ENCODE data around the gene TSPAN9. TPM values are rescaled to one million over a fixed set of nuclear protein-coding genes. Genes with fewer than 3 reads are reported as not detected.

TSPAN9 gene
- total RNA-seq, 6 donors from 2014 or later = 25.2 to 62.9 (median 44.2) TPM

- DNase-seq = no peak
- TF ChIP-seq CTCF (IDR thresholded peaks at IDR 0.05) (no peak), EP300 (IDR thresholded peaks at IDR 0.05) (no peak), POLR2AphosphoS5 (IDR thresholded peaks at IDR 0.05) (no peak), POLR2A (IDR thresholded peaks at IDR 0.05) (no peak)
- Histone ChIP-seq H3K27ac (peak overlapping the region; percentile 16 to 86 (median 58)), H3K9me3 (no peaks in the 10 kb centered on the region), H3K27me3 (no peaks in the 10 kb centered on the region), H3K4me3 (no peak overlapping the region), H3K36me3 (peaks cover 0 to 12% (median 3%) of the 10 kb centered on the region in 4 donors), H3K4me1 (peaks cover 35 to 59% (median 52%) of the 10 kb centered on the region in 4 donors)
- no peak for ATAC-seq (ENCODE audit: low FRiP score in 2 of 2)
- WGBS, 2 donors = 60 to 63% methylated on average over 4 of the region's 4 CpGs
Measured at GRCh38 chr12:3086211-3086610, 9.0 kb downstream of the TSPAN9 start.

DNA sequence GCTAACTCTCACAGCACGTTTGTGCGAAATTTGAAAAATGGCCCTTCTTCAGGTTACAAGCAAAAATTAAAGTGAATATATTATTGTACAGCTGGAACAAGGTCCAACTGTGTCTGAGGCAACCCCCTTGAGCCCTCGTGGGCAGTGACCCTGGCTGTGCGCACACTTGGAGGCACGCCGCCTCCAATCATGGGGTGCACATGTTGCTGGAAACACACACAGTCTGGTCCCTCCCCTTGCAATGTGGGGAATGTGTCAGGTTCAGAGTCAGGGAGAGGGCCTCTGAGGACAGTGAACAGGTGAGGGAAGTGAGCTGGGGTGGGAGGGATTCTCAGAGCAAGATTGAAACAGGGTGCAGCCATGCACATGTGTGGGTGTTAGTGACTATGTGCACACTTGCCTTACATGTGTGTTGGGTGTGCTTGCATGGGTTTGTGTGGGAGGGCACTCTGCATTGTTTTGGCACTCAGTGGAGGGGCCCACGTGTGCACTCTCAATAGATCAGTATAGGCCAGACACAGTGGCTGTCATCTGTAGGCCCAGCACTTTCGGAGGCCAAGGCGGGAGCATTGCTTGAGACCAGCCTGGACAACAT, 9.6 kb downstream of the TSPAN9 start:
- WGBS, 2 donors = 89 to 93% methylated on average over 8 to 9 of the region's 9 CpGs
- TF ChIP-seq POLR2A (IDR thresholded peaks at IDR 0.05) (no peak), EP300 (IDR thresholded peaks at IDR 0.05) (no peak), CTCF (IDR thresholded peaks at IDR 0.05) (no peak), POLR2AphosphoS5 (IDR thresholded peaks at IDR 0.05) (no peak)
- H3K36me3 ChIP-seq = peaks cover 0 to 15% (median 3%) of the 10 kb centered on the region in 4 donors
- H3K27me3 ChIP-seq = no peaks in the 10 kb centered on the region
- no peak for DNase-seq
- no peaks in the 10 kb centered on the region for H3K9me3 ChIP-seq
- no peak for ATAC-seq (ENCODE audit: low FRiP score in 2 of 2)
- no peak overlapping the region for H3K4me3 ChIP-seq
- peak overlapping the region in 3 of 4 donors; percentile 7 to 86 (median 77) for H3K27ac ChIP-seq
- peaks cover 41 to 62% (median 52%) of the 10 kb centered on the region in 4 donors for H3K4me1 ChIP-seq

DNA sequence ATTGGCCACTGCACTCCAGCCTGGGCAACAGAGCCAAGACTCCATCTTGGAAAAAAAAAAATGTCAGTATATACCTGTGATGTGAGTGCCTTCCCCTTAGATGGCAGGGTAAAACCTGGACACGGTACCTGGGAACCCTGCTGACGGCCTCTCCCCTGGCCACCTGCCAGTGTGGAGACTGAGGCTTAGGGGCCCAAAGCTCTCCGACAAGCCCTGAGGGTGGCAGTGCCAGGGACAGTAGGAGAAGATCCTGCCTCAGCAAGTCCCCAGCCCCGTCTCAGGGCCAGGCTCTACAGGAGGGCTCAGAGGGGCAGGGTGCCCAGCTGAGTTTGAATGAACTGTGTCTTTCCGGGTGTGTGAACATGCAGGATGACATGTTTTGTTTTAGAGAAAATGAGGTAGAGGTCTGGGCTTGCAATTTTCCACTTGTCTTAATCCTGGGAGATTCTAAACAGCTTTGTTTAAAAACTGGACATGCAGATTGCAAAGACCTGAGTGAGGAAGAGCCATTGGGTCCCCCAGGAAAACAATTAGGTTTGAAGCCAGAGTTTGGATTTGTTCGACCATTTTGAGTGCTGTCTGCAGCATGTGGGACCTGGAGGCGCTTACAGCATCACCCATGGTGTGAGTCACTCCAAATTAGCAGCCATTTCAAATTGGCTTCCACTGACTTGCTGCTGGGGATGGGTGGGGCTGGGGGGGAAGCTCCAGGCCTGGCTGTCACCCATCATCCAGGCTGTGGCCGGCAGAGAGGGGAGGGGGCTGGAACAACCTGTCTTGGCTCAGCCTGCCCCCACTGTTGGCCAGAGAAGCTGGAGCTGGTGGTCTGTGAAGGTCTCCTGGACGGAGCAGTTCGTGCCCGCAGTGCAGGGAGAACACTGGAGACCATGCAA, 10.8 kb downstream of the TSPAN9 start:
- 73 to 86% methylated on average over 8 to 9 of the region's 11 CpGs for WGBS, 2 donors
- ATAC-seq (ENCODE audit: low FRiP score in 2 of 2) (no peak), DNase-seq (no peak)
- no peak overlapping the region for H3K4me3 ChIP-seq
- no peaks in the 10 kb centered on the region for H3K9me3 ChIP-seq
- H3K27ac ChIP-seq = peak overlapping the region in 2 of 4 donors; percentile 53 to 77
- peaks cover 36 to 57% (median 48%) of the 10 kb centered on the region in 4 donors for H3K4me1 ChIP-seq
- peaks cover 0 to 15% (median 3%) of the 10 kb centered on the region in 4 donors for H3K36me3 ChIP-seq
- no peaks in the 10 kb centered on the region for H3K27me3 ChIP-seq
- TF ChIP-seq CTCF (IDR thresholded peaks at IDR 0.05) = no peak
- no peak for TF ChIP-seq EP300 (IDR thresholded peaks at IDR 0.05)
- TF ChIP-seq POLR2A (IDR thresholded peaks at IDR 0.05) = no peak
- no peak for TF ChIP-seq POLR2AphosphoS5 (IDR thresholded peaks at IDR 0.05)

GRCh38 chr12:3089588-3089987, 12.4 kb downstream of the TSPAN9 start:
- DNase-seq = no peak
- H3K27me3 ChIP-seq = no peaks in the 10 kb centered on the region
- TF ChIP-seq EP300 (IDR thresholded peaks at IDR 0.05) = no peak
- no peak for TF ChIP-seq POLR2AphosphoS5 (IDR thresholded peaks at IDR 0.05)
- TF ChIP-seq POLR2A (IDR thresholded peaks at IDR 0.05) = no peak
- no peak for TF ChIP-seq CTCF (IDR thresholded peaks at IDR 0.05)
- ATAC-seq (ENCODE audit: low FRiP score in 2 of 2) = no peak
- peak overlapping the region in 1 of 4 donors; percentile 34 for H3K27ac ChIP-seq
- WGBS, 2 donors = 87 to 88% methylated on average over 5 of the region's 5 CpGs
- peaks cover 31 to 44% (median 34%) of the 10 kb centered on the region in 4 donors for H3K4me1 ChIP-seq
- no peak overlapping the region for H3K4me3 ChIP-seq
- H3K9me3 ChIP-seq = no peaks in the 10 kb centered on the region
- peaks cover 0 to 9% (median 3%) of the 10 kb centered on the region in 4 donors for H3K36me3 ChIP-seq
